Kidney glomerular epithelial cell (primary cell): ENCODE results near the gene ADCY7.

Experiments
- DNase-seq: peaks from one replicate; lab custom pipeline; 2025; lab: John Stamatoyannopoulos, UW

Gene ADCY7

DNA sequence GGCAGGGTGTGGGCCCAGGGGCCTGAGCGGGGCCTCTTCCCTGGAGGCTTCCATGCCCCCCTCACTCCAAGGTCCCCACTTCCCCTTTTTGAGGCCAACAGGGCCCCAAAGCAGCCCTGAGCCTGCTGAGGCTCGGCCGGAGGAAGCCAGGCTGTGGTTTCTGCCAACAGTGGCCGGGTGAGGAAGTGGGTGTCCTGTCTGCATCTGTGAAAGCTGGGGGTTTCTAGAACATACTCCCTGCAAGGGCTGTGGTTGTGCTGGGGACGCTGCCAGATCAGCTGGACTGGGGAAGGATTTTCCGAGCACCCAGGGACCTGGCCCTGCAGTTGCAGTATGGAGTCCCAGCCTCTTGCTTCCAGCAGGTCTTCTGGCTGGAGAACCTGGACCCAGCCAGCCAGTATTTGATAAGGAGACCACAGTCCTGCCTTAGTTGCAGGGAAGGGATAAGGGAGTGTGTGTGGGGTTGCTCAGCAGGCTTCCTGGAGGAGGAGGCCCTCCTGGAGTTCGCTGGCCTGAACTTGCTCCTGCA, 15.7 kb downstream of the ADCY7 start:
- DNase-seq = no peak

DNA sequence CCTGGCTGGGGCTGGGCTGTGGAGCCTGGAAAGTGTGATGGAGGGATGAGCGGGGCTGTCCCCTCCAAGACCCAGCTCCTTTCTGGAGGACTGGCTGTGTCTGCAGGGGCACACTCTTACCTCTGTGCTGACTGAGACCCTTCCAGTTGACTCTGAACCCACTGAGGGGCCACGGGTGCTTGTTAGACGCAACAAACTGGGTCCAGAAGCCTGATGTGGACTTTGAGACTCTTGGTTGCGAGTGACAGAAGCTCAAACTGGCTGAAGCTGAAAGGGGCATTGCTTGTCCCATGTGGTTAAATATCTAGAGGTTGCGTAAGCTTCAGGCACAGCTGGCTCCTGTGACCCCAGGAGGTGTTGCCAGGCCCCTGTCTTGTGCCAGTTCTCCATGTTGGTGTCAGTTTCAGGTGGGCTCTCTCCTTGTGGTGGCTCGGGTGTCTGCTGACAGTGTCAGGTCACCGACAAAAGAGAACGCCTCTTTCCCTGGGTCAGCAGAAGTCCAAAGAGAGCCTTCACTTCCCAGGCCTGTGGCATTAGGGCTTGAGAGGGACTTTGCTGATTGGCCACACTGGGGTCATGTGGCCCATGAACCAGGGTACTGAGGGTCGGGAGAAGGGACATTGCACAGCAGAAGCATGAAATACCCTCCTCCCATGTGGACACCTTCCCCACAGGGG, 16.7 kb downstream of the ADCY7 start:
- no peak for DNase-seq

DNA sequence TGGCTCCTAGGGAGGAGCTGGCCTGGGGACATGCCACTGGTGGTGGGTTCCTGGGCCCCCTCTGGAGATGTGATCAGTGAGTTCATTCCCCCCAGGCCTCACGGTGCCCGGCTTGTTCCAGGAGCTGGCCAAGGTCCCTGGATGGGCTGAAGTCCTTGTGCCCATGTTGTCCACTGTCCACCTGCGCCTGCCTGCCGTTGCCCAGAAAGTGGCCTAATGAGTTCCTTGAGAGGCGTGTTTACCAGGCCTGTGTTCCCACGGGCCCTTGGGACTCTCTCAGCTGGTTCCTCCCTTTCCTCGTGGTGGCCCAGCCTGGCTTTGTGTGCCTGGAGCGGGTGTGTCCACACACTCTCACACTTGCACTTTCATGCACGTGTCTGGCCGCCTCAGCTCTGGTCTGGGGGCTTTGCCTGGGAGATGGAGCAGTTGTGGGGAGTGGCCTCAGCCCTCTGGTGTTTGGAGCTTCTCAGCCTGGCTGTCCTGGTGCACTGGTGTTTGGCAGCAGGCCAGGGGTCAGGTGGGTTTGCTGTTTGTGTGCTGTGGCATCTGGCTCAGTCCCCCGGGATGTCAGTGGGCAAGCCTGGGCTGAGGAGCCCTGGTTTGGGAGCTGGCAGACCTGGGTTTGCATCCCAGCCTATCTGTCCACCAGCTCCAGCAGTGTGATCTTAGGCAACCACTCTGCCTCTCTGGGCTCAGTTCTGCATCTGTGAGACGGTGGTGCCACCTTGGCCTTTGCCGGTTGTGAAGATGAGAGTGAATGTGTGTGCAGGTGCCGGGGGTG, 18.0 kb downstream of the ADCY7 start:
- DNase-seq = no peak

DNA sequence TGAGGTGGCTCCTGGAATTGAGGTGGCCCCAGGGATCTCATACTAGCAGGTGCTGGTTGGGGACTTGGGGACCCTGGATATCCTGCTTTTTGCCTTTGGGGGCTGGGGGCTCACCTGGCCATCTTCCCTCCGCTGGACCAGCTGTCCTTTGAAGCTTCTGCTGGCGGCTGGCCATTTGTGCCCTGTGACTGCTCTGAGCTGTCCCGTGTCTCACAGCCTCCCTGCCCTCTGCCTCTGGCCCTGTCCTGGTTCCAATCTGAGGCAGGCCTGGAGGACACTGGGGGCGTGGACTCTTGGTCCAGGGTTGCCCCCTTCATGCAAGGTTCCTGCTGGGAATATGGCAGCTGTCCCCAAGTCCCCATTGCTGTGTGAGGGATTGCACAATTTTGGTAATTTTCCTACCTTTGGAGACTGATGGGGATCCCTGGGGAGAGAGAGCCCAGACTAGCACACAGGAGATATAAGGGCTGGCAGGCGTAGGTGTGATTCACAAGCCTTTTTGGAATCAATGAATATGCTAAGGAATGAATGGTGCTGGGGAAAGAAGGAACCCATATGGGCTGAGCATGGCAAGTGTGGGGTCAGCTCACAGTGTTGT, 19.2 kb downstream of the ADCY7 start:
- no peak for DNase-seq

DNA sequence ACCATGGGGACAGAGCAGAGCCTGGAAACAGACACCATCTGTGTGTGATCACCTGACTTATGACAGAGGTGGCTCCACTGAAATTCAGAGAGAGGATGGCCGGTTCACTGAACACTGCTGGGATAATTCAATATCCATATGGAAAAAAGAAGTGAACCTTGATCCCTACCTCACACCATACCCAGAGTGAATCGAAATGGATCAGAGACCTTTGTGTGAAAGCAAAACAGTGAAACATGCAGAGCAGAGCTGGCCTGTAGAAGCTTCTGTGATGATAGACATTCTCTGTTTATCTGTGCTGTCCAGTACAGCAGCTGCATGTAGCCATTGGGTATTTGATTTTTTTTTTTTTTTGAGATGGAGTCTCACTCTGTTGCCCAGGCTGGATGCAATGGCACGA, 20.3 kb downstream of the ADCY7 start:
- no peak for DNase-seq

DNA sequence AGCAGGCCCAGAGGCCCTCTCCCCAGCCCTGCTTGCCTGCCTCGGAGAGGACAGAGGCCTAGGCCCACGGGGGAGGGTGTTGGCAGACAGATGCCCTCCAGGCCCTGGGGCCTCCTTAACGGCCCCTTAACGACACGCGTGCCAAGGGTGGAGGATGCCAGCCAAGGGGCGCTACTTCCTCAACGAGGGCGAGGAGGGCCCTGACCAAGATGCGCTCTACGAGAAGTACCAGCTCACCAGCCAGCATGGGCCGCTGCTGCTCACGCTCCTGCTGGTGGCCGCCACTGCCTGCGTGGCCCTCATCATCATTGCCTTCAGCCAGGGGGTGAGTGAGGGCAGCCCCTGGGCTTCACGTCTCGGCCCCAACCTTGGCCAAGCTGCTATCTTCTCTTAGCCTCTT, 21.7 kb downstream of the ADCY7 start:
- no peak for DNase-seq

DNA sequence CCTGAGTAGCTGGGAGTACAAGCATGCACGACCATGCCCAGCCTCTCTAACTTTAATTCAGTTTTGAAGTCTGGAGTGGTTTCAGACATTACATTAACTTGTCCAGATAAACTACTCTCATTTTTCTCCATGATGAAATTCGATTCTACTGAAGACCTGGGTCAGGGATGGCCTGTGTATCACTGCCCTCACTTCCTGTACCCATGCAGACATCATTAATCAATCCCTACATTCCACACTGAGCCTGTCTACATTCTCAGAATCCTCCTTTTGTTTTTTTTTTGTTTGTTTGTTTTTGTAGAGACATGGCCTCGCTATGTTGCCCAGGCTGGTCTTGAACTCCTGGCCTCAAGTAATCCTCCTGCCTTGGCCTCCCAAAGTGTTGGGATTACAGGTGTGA, 22.6 kb downstream of the ADCY7 start:
- DNase-seq = no peak

DNA sequence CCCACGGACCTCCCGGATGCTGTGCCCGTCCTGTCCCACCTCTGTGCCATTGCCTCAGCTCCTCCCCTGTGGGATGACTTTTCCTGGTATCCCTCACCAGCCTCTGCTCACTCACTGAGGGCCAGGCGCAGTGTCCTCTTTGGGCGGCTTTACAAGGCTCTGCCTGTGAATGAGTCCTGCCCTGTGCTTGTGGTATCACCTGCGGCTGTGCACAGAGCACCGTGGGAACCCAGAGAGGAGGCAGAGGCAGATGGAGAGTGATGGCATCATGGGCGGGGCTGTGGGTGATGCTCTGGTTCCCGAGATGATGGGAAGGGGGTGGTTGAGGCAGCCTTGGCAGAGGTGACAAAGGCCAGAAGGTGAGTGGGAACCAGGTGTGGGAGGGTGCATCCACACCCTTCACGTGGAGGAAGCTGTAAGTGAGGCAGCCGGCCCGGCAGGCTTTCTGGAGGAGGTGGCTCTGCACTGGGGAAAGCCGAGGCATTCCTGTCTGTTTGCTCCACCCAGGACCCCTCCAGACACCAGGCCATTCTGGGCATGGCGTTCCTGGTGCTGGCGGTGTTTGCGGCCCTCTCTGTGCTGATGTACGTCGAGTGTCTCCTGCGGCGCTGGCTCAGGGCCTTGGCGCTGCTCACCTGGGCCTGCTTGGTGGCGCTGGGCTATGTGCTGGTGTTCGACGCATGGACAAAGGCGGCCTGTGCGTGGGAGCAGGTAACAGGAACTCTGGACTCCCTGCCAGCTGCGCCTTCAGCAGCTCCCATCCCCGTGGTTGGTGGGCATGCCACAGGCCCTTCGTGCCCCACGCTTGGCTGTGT, 23.8 kb downstream of the ADCY7 start:
- DNase-seq = no peak

DNA sequence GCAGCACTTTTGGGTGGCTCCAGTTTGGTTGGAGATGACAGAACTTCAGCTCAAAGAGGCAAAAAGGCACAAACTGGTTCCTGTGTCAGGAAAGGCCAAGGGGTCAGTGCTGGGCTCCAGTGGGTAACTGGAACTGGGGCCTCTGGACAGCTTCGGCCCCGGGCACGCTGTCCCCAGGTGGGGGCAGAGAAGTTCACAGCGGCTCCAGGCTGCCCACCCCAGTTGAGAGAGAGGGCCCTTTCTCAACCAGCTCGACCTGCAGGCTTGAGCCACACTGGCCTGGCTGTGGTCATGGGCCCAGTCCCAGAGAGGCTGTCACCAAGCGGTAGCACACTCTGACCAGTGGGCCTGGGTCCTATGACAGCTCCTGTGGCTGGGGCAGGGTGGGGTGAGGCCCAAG, 24.5 kb downstream of the ADCY7 start:
- no peak for DNase-seq

DNA sequence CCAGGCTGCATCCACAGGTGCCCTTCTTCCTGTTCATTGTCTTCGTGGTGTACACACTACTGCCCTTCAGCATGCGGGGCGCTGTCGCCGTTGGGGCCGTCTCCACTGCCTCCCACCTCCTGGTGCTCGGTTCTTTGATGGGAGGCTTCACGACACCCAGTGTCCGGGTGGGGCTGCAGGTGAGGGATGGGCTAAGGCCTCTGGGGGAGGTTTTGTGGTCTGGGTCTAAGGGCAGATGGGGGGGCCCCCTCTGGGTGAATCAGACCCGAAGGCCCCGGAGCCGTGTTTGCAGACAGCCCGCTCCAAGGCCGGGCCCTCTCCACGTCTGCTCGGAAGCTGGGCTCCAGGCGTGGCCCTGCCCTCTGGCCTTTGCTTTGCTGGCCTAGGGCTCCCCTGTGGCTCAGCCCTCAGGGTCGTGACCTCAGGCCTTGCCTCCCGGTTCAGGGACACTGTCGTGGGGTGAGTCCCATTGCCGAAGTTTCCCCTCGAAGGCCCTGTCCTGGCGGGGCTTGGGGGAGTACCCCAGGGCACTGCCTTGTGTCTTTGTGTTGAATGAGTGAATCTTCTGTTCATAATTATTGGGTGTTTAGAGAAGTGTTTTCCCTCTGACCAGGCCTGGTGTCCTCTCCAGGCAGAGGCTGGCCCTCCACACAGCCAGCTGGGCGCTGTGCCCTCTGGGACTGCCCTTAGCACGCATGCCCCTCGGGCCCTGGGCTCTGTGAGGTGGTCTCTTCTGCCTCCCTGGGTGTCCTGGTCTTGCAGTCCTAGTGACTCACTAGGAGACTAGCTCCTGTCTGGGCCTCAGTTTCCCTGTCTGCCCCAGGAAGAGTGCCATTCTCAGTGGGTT, 25.6 kb downstream of the ADCY7 start:
- no peak for DNase-seq

DNA sequence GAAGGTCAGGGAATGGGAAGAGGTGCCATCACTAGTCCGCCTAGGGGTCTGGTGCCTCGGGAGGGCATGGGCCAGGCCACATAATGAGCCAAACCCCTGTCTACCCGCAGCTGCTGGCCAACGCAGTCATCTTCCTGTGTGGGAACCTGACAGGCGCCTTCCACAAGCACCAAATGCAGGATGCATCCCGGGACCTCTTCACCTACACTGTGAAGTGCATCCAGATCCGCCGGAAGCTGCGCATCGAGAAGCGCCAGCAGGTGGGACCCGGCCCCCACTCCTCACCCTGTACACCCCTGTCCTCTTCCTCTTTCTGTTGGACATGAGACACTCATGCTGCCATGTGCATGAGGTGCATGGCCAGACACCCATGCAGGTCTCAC, 26.2 kb downstream of the ADCY7 start:
- DNase-seq = no peak

DNA sequence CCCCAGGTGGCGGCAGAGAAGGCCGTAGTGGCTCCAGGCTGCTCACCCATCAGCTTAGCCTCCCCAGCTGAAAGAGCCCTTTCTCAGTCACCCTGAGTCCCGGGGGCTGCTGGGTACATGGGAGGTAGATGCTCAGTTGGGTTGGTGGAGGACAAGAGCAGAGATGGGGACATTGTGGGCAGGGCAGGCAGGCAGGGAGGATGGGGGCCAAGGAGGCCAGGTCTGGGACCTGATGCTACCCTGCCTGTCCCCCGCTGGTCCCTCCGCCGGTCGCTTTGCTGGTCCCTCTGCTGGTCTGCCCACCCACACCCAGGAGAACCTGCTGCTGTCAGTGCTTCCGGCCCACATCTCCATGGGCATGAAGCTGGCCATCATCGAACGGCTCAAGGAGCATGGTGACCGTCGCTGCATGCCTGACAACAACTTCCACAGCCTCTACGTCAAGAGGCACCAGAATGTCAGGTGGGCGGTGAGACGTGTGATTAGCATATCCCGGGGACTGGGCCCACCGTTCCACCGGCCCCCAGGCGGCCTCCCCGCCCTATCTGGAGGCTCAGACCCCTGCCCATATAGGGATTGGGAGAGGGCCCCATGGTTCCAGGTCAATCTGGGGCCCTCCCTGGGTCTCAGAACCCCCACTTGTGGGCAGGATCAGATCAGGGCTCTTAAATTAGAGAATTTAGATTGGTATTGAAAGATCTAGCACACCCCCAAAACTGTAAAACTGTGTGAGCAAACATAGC, 26.9 kb downstream of the ADCY7 start:
- no peak for DNase-seq

DNA sequence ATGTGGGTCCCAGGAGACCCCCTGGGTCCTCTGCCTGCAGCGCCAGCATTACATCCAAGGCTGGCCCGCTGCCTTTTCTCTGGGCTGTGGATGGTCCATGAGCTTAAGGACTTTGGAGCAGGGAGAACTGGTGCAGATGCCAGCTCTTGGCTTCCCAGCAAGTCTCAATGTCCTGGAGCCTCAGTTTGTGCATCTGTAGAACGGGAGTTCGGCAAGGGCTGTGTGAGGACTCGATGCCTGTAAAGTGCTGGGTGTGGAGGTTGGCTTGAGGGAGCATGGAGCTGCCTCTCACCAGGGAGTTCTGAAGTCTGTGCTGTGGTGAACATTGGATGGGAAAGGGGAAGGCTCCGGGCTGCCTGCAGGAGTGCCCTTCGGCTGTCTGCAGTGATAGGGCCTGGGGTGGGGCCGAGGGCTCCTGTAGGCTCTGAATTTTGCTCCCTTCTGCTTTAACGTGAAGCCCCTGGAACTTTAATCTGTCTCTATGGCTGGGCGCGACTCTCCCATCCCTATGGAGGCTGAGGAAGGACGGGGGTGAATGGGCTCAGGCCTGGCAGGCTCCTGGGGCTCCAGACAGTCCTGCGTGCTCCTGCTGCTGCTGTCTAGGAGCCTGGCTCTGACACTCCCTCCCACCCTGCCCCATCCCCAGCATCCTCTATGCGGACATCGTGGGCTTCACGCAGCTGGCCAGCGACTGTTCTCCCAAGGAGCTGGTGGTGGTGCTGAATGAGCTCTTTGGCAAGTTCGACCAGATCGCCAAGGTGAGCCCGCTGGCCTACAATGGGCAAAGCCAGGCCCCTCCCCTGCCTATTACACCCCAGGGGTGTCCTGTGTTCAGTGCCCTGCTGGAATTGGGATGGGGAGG, 27.9 kb downstream of the ADCY7 start:
- DNase-seq = no peak

DNA sequence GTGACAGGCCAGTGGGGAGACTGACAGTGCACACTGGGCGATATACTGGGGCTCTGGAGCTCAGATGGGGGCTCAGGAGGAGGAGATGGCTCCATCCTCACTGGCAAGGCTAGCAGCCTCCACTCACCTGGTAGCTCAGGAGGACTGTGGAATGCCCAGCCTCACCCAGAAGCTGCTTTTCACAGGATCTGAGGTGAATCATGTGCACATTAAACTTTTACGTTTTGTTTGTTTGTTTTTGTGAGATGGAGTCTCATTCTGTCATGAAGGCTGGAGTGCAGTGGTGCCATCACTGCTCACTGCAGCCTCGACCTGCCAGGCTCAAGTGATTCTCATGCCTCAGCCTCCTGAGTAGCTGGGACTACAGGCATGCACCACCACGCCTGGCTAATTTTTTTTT, 28.6 kb downstream of the ADCY7 start:
- no peak for DNase-seq

DNA sequence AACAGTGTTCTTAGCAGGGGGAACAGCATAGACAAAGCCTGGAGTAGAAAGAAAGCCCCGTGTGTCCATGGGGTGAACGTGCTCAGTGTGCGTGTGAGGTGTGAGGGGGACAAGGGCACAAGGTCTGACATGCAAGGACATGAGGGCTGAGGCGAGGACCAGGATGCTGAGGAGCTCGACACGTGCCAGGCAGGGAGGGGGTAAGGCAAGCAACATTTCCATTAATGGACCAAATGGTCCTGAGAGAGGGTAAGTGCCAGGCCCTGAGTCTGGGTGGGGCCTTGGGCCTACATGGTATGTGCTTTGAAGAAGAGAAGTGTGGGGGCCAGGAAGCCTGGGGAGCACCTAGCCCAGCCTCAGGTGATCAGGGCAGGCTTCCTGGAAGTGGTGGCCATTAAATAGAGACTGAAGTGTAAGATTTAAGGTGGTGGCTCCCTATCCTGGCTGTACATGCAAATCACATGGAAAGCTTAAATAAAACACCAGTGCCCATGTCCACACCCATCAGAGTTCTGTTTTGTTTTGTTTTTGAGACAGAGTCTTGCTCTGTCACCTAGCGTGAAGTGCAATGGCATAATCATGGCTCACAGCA, 29.3 kb downstream of the ADCY7 start:
- no peak for DNase-seq

DNA sequence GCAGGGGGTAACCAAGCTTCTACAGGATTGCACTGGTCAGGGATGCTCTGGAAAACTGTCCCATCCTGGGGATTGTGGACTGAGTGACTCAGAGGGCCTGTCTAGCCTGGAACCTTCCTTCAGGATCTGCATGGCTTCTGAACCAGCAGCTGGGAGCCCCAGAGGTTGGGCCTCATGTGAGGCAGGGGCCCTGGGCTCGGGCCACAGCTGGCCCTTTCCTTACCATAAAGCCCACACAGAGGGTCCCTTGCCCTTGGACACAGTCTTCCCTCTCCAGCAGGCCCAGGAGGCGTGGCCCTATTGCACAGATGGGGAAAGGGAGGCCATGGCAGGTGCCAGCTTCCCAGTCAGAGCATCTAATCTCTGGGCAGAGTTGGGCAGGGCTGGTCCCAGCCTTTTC, 30.5 kb downstream of the ADCY7 start:
- no peak for DNase-seq

DNA sequence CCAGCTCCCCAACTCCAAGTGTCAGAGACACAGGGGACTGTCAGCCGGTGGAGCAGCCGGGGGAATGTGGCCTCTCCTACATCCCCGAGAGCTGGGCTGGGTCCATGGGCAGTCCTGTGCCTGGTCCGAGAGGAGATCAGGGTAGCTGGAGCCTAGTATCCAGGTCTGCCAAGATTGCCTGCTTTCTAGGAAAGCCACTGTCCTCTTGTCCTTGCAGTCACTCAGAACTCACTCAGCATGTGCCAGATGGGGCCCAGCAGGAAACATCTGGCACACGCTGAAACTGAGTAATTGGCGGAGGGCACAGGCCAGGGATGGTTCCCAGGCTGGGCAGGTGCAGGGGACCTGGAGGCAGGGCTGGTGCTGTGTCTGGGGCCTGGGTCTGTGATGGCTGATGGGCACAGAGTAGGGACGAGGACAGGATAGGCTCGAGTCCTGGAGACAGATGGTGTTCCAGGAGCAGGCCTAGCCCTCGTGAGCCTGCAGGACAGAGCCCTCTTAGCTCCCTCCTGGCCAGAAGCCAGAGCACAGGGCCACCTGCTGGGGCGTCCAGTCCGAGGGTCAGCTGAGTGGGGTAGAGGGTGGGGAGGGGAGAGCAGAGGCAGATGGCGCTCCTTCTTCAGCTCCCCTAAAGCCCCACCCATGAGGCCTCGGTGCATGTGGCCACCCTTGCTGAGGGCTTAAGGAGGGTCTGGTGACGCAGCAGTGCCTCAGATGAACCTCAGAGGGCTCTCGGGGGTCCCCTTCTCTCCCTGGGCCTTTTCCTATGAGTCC, 31.1 kb downstream of the ADCY7 start:
- no peak for DNase-seq

DNA sequence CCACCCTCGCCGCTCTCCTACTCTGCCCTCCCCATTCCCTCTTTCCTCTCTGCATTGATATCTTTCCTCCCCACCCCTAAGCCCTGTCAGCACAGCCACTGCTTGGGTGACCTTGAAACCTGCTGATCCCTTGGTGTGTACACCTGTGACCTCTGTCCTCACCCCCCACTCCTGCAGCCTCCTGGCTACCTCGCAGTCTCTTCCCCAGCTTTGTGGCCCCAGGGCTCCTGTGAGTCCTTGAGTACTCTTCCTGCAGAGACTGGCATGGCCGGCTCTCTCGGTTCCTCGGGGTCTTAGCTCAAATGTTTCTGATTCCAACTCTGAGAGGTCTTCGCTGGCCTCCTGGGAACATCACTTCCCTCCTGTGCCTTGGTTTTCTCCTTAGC, 31.7 kb downstream of the ADCY7 start:
- DNase-seq = no peak
